Astrocyte of the cerebellum (primary cell): ENCODE results near the gene TAMALIN.
A peak's percentile ranks its signal among the peaks of the same experiment; 100 is the strongest.

ENCODE experiments used
- DNase-seq: peaks from one replicate; pipeline ENCODE4 v3.0.0-alpha.2; 2011; ENCODE audit warnings: low read depth
- H3K4me3 ChIP-seq: 2 replicates; pipeline ENCODE4 v1.5.1; 2011; ENCODE audit warnings: mild to moderate bottlenecking, low read depth, low read length, moderate library complexity
- CTCF ChIP-seq: IDR thresholded peaks from 2 replicates; pipeline ENCODE4 v1.5.1; 2012; ENCODE audit warnings: low read length, low read depth, moderate library complexity, mild to moderate bottlenecking; ENCODE audit errors: missing control alignments
- in situ Hi-C: cut with HindIII; loops from 2 replicates; pipeline ENCODE4 v1.10.0; 2017; ENCODE audit warnings: low sequenced_read_pairs

The TAMALIN gene

GRCh38 chr12:52032804-52033445 is 26.2 kb downstream of the TAMALIN start:
- TF ChIP-seq CTCF = no peak
- in situ Hi-C loops = loop anchor here (5.0 kb wide), 1 partner anchor 59 kb away; no protein-coding TSS in a partner anchor
- peak; percentile 92 for DNase-seq
- peak overlapping the region; percentile 37 for H3K4me3 ChIP-seq

GRCh38 chr12:52033446-52034140 is 26.8 kb downstream of the TAMALIN start:
- no peak for DNase-seq
- in situ Hi-C loops = loop anchor here (5.0 kb wide), 1 partner anchor 59 kb away; no protein-coding TSS in a partner anchor
- no peak for TF ChIP-seq CTCF
- peak overlapping the region; percentile 37 for H3K4me3 ChIP-seq

- in situ Hi-C loops = no loop called here
- no peak for TF ChIP-seq CTCF
- no peak overlapping the region for H3K4me3 ChIP-seq
- no peak for DNase-seq
Observed at GRCh38 chr12:52035190-52035589, 28.4 kb downstream of the TAMALIN start.

GRCh38 chr12:52035926-52036325 is 29.2 kb downstream of the TAMALIN start:
- no peak overlapping the region for H3K4me3 ChIP-seq
- in situ Hi-C loops = no loop called here
- DNase-seq = no peak
- no peak for TF ChIP-seq CTCF

GRCh38 chr12:52036587-52037171 is 29.9 kb downstream of the TAMALIN start:
- in situ Hi-C loops = no loop called here
- H3K4me3 ChIP-seq = peak overlapping the region; percentile 61
- no peak for DNase-seq
- no peak for TF ChIP-seq CTCF

GRCh38 chr12:52037248-52037861 is 30.6 kb downstream of the TAMALIN start:
- TF ChIP-seq CTCF = peak; percentile 11
- peak overlapping the region; percentile 61 for H3K4me3 ChIP-seq
- in situ Hi-C loops = no loop called here
- no peak for DNase-seq
